GM21529 (cell line): Measurements from ENCODE around the gene SPAG6.

Experiments used
- ATAC-seq: cut with Tn5 transposase; IDR thresholded peaks from one replicate; pipeline ENCODE4 v1.9.1; 2021; ENCODE audit not compliant: unreplicated experiment

Gene SPAG6

DNA sequence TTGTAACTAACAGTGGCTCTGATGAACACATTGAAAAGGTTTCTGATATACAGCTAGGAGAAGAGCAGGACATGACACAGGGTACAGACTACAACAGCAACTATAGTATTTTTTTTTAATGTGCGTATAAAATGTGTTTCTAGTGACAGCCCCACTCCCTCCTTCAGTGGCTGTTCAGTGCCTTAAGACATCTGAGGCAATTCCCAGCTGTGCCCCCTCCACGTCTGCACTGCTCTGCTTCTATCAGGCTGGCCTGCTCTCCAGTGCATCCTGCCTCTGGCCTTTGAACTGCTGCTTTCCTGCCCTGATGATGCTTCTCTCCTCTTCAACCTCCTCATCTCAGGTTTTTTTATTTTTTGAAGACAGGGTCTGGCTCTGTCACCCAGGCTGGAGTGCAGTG lies 111.2 kb downstream of the SPAG6 start:
- no peak for ATAC-seq

DNA sequence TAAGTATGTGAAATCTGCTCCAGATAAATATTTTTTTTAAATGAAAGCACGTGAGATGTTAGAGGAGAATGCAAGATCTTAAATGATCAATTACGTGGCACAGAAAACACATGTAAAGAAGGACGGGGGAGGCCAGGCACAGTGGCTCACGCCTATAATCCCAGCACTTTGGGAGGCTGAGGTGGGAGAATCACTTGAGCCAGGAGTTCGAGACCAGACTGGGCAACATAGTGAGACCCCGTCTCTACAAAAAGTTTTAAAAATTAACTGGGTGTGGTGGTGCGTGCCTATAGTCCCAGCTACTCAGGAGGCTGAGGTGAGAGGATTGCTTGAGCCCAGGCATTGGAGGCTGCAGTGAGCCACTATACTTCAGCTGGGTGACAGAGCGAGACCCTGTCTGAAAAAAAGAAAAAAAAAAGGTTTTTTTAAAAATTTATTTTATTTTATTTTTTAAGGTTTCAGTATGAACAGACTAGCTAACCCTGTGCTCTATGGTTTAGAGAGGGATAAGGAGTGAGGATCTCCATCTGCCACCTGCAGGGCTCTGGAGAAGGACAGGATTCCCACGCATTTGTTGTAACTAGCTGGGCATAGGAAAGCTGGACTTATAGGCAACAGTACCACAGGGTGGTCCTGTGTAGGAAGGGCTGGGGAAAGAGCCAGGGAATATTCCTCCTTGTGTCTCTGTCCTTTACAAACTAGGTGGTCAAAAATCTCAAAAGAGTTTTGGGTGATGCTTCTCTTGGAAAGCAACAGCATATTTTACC lies 113.2 kb downstream of the SPAG6 start:
- no peak for ATAC-seq

DNA sequence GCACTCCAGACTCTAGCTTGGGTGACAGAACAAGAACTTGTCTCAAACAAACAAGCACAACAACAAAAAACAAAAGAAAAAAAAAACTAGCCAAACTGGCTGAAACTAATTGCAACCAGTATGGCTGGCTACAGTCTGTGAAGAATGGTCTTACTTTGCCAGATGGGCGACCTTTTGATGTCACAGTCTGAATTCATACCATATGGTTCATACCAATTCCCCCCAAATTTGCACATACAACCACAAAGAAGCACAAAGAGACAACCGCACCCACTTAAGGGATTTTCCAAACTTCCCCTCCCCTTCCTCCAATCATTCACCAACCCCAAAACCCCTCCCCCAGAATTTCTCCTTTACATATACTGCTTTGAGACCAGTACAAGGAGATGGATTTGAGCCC lies 114.2 kb downstream of the SPAG6 start:
- ATAC-seq = no peak

DNA sequence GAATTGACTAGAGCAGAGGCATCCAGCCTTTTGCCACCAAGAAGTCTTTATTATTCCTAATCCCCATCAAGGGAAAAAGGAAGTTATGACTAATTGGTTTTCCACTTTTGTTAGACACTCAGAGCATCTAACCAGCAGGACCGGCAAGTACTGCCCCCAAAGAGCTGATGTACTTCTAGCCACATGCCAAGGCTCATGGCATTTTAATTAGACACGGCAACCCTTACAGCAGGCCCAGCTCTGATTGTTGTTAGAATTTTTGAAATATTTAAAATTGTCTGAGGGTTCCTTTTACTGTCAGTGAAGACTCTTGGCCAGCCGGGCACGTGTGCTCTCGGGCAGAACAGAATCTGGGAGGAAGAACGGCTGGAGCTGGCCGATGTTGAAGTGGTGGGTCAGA lies 114.8 kb downstream of the SPAG6 start:
- ATAC-seq = no peak

DNA sequence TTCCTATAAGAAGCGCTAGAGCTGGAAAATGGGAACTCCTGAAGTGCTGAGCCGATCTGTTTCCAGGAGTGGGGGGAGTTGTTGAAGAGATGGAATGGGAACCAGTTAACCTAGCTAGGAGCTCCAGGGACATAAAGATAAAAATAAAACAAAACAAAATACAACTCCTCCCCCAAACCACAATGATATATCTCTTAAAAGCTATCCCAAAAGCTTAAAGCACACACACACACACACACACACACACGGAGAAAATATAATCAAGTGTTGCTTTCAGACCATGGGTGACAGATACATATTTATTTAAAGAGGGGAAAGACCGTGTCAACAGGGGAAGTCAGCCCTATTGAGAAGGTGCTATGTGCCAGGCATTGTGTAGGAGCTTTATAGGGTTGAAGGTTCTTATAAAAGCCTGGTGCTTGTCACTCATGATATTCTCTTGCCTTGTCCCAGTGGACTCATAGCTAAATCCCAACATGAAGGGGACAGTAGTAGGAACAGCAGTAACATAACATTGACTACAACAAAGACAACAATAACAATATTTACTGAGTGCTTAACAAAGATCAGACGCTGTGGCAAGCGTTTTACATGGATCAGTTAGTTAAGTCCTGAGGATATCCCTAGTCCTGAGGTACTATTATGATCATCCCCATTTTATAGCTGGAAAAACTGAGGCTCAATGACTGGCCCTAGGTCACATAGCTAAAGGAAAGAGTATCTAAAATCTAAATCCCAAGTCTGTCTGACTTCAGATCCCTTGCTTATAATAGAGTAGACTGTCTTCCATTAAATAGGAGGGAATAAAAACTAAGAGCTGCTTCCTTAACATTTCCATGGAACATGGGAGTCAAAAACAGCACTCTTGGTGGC lies 115.5 kb downstream of the SPAG6 start:
- ATAC-seq = no peak

DNA sequence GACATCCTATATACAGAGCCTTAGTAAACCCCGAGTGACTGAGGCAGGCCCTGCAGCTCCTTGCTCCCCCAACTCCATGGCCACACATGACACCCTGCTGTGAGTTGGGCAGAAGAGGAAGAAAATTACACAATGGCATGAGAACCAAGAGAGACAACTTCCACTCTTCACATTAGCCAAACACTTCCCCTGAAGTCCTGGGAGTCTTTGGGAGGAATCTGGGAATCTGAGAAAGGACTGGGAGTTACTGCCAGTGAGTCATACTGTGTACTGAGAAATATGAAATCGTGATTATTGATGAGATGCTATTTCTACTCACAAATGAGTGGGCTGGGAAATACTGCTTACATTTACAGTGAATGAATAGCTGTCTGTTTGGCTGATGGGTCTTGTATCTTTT lies 116.6 kb downstream of the SPAG6 start:
- no peak for ATAC-seq

DNA sequence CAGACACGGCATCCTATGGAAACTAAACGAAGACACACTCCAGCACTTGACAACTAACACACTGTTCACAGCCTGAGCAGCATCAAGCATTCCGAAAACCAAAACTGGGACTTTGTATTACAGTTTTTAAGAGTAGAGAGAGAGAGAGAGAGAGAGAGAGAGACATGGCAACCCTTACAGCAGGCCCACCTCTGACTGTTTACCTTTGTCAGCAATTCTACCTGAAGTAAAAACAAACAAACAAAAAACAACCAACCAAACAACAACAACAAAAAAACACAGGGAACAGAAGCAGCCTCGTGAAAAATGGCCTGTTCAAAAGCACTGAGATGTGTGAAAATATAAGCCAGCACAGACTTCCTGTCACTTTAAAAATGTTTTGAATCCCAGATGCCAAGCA lies 118.0 kb downstream of the SPAG6 start:
- ATAC-seq = no peak

DNA sequence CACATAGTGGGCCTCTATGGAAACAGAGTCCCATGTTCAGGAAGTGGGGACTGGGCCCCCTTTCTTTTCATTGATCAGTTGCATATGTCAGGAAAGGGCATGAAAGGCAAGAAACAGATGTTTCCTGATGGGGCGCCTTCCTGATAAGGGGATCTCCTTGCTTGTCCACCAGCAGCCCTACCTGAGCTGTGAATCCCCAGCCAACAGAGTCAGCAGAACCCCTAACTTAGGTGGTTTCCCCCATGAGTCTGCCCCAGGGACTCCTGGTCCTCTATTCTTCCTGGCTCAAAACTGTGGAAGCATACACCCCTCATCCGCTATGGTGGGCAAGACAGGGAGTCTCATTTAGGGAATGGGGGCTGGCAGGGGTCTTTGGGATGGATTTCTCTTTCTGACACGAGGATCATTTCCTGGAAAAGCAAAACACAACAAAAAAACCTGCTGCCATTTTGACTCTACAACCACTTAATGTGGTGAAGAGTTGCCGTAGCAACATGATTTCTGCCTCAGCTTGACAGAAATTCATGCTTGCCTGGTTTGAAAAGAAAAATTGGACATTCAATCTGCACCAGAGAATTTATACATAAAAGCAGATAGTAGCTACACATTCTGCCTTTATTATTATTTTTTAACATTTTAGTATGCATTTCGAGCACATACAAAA lies 119.8 kb downstream of the SPAG6 start:
- ATAC-seq = no peak

DNA sequence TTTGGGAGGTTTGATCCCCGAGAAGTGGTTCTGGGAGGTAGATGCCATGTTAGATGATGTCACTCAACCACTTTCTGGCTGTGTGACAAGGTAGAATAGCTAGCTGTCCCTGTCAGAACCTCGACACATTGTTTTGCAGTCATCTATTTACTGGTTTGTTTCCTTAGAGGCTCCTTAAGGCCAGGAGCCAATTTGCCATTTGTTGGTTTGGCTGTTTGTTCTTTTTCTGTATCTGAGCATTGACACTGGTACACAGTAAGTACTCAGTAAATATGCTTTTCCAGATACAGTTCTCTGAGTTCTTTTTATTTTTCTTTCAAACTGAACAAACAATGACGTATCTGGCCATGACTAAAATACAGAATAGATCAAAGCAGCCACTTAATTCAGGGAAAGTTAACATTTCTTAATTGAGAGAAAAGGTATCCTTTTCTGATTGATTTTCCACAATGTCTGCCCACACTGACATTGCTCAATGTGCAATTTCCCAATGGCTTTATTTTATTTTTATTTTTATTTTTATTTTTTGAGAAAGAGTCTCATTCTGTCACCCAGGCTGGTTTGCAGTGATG lies 121.6 kb downstream of the SPAG6 start:
- ATAC-seq = no peak
